ENCODE data around the gene TTC3.

The TTC3 gene

DNA sequence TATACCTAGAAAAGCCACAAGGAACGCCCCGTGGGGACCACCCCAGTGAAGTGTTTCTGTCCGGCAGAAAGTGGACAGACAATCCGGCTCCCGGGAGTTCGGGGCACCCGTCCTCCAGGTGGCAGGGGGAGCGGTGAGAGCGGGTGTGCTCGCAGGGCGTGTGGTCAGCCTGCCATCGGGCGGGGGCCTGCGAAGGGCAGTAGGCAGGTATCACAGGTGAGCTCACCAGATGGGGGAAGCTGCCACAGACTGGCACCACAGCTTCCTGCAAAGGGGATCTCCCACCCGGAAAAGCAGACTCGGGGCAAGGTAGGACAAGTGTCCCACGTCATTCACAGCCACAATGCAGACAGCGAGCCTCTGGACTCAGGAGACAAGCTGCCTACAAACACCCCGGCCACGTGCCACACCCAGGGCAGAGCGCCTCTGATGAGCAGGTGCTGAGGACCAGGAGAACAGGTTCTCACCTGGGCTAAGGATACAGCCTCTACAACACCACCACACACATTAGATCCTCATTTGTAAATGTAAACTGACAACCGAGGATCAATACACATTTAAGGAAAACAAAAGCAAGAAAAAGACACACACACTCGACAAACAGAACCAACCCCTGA is 157.7 kb downstream of the TTC3 start:
- H2BK120ac ChIP-seq (ENCODE audit: low read depth, low read length): no peak overlapping the region
- no peaks in the 10 kb centered on the region for H3K79me1 ChIP-seq (ENCODE audit: low read depth, low read length)
- no peak overlapping the region for H3K9ac ChIP-seq (ENCODE audit: low read depth, low read length, poor library complexity)
- H3K36me3 ChIP-seq (replicated peaks in 1 of 2; ENCODE audit: control insufficient read depth in 2 of 2, insufficient read depth in 2 of 2, low read length in 2 of 2): peaks cover 28 to 93% of the 10 kb centered on the region in 2 donors
- H3K4me2 ChIP-seq (ENCODE audit: insufficient read depth, low read length, poor library complexity, severe bottlenecking): no peak overlapping the region
- no peak overlapping the region for H2BK15ac ChIP-seq (ENCODE audit: low read length)
- H2BK5ac ChIP-seq (ENCODE audit: low read length): no peak overlapping the region
- H3K27me3 ChIP-seq (ENCODE audit: control insufficient read depth in 3 of 3, insufficient read depth in 3 of 3, low read depth in 1 of 3, low read length in 3 of 3): no peaks in the 10 kb centered on the region
- no CpG with 5 or more reads among the region's 23 CpGs for WGBS, 2 donors (ENCODE audit: extremely low coverage in 2 of 2, insufficient read length in 2 of 2, insufficient replicate concordance in 1 of 2)
- H3K18ac ChIP-seq (ENCODE audit: low read length): no peak overlapping the region
- H3K9me3 ChIP-seq (replicated peaks in 1 of 2; ENCODE audit: control insufficient read depth in 2 of 2, insufficient read depth in 1 of 2, low read depth in 1 of 2, low read length in 2 of 2): no peaks in the 10 kb centered on the region
- H3K23ac ChIP-seq (ENCODE audit: low read depth, low read length, poor library complexity): peak overlapping the region; percentile 23
- H2AFZ ChIP-seq (ENCODE audit: low read length): no peak overlapping the region
- no peak overlapping the region for H2AK5ac ChIP-seq (ENCODE audit: low read depth, low read length)
- H4K8ac ChIP-seq (ENCODE audit: low read depth, low read length): no peak overlapping the region
- no peak overlapping the region for H2BK12ac ChIP-seq (ENCODE audit: low read length)
- no peak overlapping the region for H3K27ac ChIP-seq (replicated peaks; ENCODE audit: low read length)
- H3K4me1 ChIP-seq (ENCODE audit: control insufficient read depth in 2 of 2, insufficient read depth in 1 of 2, low read depth in 1 of 2, low read length in 2 of 2): no peaks in the 10 kb centered on the region
- no peak for DNase-seq (ENCODE audit: low spot score)
- H3K4ac ChIP-seq (ENCODE audit: low read length): no peak overlapping the region
- no peak overlapping the region for H3K14ac ChIP-seq (ENCODE audit: low read length)
- H4K91ac ChIP-seq (ENCODE audit: low read depth, low read length, poor library complexity): no peak overlapping the region
- peak overlapping the region in 1 of 2 donors; percentile 52 for H3K4me3 ChIP-seq (ENCODE audit: low read length in 2 of 2)

- H2BK15ac ChIP-seq (ENCODE audit: low read length): no peak overlapping the region
- H2AK5ac ChIP-seq (ENCODE audit: low read depth, low read length): no peak overlapping the region
- peaks cover 24 to 93% of the 10 kb centered on the region in 2 donors for H3K36me3 ChIP-seq (replicated peaks in 1 of 2; ENCODE audit: control insufficient read depth in 2 of 2, insufficient read depth in 2 of 2, low read length in 2 of 2)
- WGBS, 2 donors (ENCODE audit: extremely low coverage in 2 of 2, insufficient read length in 2 of 2, insufficient replicate concordance in 1 of 2): no CpG with 5 or more reads among the region's 12 CpGs
- H3K4ac ChIP-seq (ENCODE audit: low read length): no peak overlapping the region
- H2AFZ ChIP-seq (ENCODE audit: low read length): no peak overlapping the region
- no peak for DNase-seq (ENCODE audit: low spot score)
- no peaks in the 10 kb centered on the region for H3K79me1 ChIP-seq (ENCODE audit: low read depth, low read length)
- no peak overlapping the region for H4K8ac ChIP-seq (ENCODE audit: low read depth, low read length)
- no peak overlapping the region for H2BK120ac ChIP-seq (ENCODE audit: low read depth, low read length)
- no peak overlapping the region for H2BK12ac ChIP-seq (ENCODE audit: low read length)
- H2BK5ac ChIP-seq (ENCODE audit: low read length): no peak overlapping the region
- H3K18ac ChIP-seq (ENCODE audit: low read length): no peak overlapping the region
- H3K27ac ChIP-seq (replicated peaks; ENCODE audit: low read length): no peak overlapping the region
- H3K4me3 ChIP-seq (ENCODE audit: low read length in 2 of 2): no peak overlapping the region
- no peak overlapping the region for H3K4me2 ChIP-seq (ENCODE audit: insufficient read depth, low read length, poor library complexity, severe bottlenecking)
- H4K91ac ChIP-seq (ENCODE audit: low read depth, low read length, poor library complexity): no peak overlapping the region
- no peak overlapping the region for H3K9ac ChIP-seq (ENCODE audit: low read depth, low read length, poor library complexity)
- no peak overlapping the region for H3K14ac ChIP-seq (ENCODE audit: low read length)
- H3K27me3 ChIP-seq (ENCODE audit: control insufficient read depth in 3 of 3, insufficient read depth in 3 of 3, low read depth in 1 of 3, low read length in 3 of 3): no peaks in the 10 kb centered on the region
- H3K9me3 ChIP-seq (replicated peaks in 1 of 2; ENCODE audit: control insufficient read depth in 2 of 2, insufficient read depth in 1 of 2, low read depth in 1 of 2, low read length in 2 of 2): no peaks in the 10 kb centered on the region
- no peak overlapping the region for H3K23ac ChIP-seq (ENCODE audit: low read depth, low read length, poor library complexity)
- no peaks in the 10 kb centered on the region for H3K4me1 ChIP-seq (ENCODE audit: control insufficient read depth in 2 of 2, insufficient read depth in 1 of 2, low read depth in 1 of 2, low read length in 2 of 2)
These were observed 158.2 kb downstream of the TTC3 start for GRCh38 chr21:37231249-37231645.

DNA sequence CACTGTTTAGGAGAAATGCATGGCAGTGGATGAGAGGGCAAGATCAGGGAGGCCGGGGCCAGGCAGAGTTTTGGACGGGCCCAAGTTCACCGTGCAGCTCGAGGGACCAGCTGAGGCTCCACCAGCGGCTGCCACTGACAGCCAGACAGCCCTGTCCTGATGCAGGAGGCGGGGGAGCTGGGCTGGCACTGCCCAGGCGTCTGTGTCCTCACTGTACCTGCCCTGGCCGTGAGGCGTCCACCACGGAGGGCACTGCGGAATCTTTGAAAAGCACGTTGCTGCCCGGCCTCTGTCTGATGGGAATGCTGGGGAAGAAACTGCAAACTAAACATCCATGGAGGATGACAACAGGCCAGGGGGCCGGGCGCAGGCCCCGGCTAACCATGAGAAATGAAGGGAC is 158.6 kb downstream of the TTC3 start:
- H3K4me2 ChIP-seq (ENCODE audit: insufficient read depth, low read length, poor library complexity, severe bottlenecking): no peak overlapping the region
- no peak overlapping the region for H3K9ac ChIP-seq (ENCODE audit: low read depth, low read length, poor library complexity)
- H3K18ac ChIP-seq (ENCODE audit: low read length): no peak overlapping the region
- no peak overlapping the region for H3K4ac ChIP-seq (ENCODE audit: low read length)
- H3K4me3 ChIP-seq (ENCODE audit: low read length in 2 of 2): peak overlapping the region in 1 of 2 donors; percentile 30
- no peak overlapping the region for H2BK120ac ChIP-seq (ENCODE audit: low read depth, low read length)
- peak overlapping the region; percentile 61 for H3K23ac ChIP-seq (ENCODE audit: low read depth, low read length, poor library complexity)
- H2BK5ac ChIP-seq (ENCODE audit: low read length): no peak overlapping the region
- no peak overlapping the region for H2BK12ac ChIP-seq (ENCODE audit: low read length)
- H2BK15ac ChIP-seq (ENCODE audit: low read length): no peak overlapping the region
- H3K79me1 ChIP-seq (ENCODE audit: low read depth, low read length): no peaks in the 10 kb centered on the region
- no peak overlapping the region for H2AK5ac ChIP-seq (ENCODE audit: low read depth, low read length)
- WGBS, 2 donors (ENCODE audit: extremely low coverage in 2 of 2, insufficient read length in 2 of 2, insufficient replicate concordance in 1 of 2): no CpG with 5 or more reads among the region's 16 CpGs
- H2AFZ ChIP-seq (ENCODE audit: low read length): no peak overlapping the region
- no peaks in the 10 kb centered on the region for H3K9me3 ChIP-seq (replicated peaks in 1 of 2; ENCODE audit: control insufficient read depth in 2 of 2, insufficient read depth in 1 of 2, low read depth in 1 of 2, low read length in 2 of 2)
- H3K14ac ChIP-seq (ENCODE audit: low read length): no peak overlapping the region
- no peak for DNase-seq (ENCODE audit: low spot score)
- H3K27ac ChIP-seq (replicated peaks; ENCODE audit: low read length): no peak overlapping the region
- H4K8ac ChIP-seq (ENCODE audit: low read depth, low read length): no peak overlapping the region
- peaks cover 22 to 93% of the 10 kb centered on the region in 2 donors for H3K36me3 ChIP-seq (replicated peaks in 1 of 2; ENCODE audit: control insufficient read depth in 2 of 2, insufficient read depth in 2 of 2, low read length in 2 of 2)
- no peaks in the 10 kb centered on the region for H3K4me1 ChIP-seq (ENCODE audit: control insufficient read depth in 2 of 2, insufficient read depth in 1 of 2, low read depth in 1 of 2, low read length in 2 of 2)
- H3K27me3 ChIP-seq (ENCODE audit: control insufficient read depth in 3 of 3, insufficient read depth in 3 of 3, low read depth in 1 of 3, low read length in 3 of 3): no peaks in the 10 kb centered on the region
- no peak overlapping the region for H4K91ac ChIP-seq (ENCODE audit: low read depth, low read length, poor library complexity)

DNA sequence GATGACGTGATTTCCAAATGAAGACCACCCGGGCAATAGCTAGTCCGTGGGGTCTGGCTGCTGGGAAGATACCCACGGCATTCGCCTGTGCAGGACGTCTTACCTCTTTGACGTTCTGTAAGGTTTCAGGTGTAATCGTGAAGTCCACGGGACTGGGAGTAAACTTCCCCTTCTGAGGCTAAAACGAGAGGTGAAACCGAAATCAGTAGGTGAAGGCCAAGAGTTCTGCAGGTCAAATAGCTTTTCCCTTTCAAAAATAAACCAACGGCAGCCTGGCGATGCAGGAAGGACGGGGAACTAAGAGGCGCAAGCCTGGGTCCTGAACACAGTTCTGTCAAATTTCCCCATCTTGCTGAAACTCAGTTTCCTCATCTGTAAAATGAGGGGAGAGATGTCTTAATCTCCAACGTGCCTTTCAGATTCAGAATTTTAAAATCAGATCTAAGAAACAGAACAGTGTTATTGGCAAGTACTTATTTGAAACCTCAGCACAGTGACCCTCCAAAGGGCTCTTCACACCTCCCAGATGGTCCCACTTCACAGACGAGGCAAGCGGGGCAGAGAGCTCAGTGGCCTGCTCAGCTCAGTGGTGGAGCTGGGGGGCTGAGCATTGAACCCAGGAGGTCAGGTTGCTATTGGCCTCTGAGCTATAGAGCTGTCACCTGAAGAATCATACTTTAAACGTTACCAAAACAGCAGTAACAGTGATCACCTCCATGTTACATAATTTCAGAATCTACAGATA is 159.4 kb downstream of the TTC3 start:
- no peak overlapping the region for H2BK15ac ChIP-seq (ENCODE audit: low read length)
- no peaks in the 10 kb centered on the region for H3K9me3 ChIP-seq (replicated peaks in 1 of 2; ENCODE audit: control insufficient read depth in 2 of 2, insufficient read depth in 1 of 2, low read depth in 1 of 2, low read length in 2 of 2)
- H2BK12ac ChIP-seq (ENCODE audit: low read length): no peak overlapping the region
- H2AK5ac ChIP-seq (ENCODE audit: low read depth, low read length): no peak overlapping the region
- H2AFZ ChIP-seq (ENCODE audit: low read length): no peak overlapping the region
- H2BK120ac ChIP-seq (ENCODE audit: low read depth, low read length): no peak overlapping the region
- no peak overlapping the region for H3K23ac ChIP-seq (ENCODE audit: low read depth, low read length, poor library complexity)
- no peaks in the 10 kb centered on the region for H3K4me1 ChIP-seq (ENCODE audit: control insufficient read depth in 2 of 2, insufficient read depth in 1 of 2, low read depth in 1 of 2, low read length in 2 of 2)
- WGBS, 2 donors (ENCODE audit: extremely low coverage in 2 of 2, insufficient read length in 2 of 2, insufficient replicate concordance in 1 of 2): no CpG with 5 or more reads among the region's 19 CpGs
- H4K91ac ChIP-seq (ENCODE audit: low read depth, low read length, poor library complexity): no peak overlapping the region
- H3K36me3 ChIP-seq (replicated peaks in 1 of 2; ENCODE audit: control insufficient read depth in 2 of 2, insufficient read depth in 2 of 2, low read length in 2 of 2): peaks cover 17 to 93% of the 10 kb centered on the region in 2 donors
- no peak overlapping the region for H3K4me2 ChIP-seq (ENCODE audit: insufficient read depth, low read length, poor library complexity, severe bottlenecking)
- H3K4me3 ChIP-seq (ENCODE audit: low read length in 2 of 2): no peak overlapping the region
- H3K18ac ChIP-seq (ENCODE audit: low read length): no peak overlapping the region
- no peak overlapping the region for H3K9ac ChIP-seq (ENCODE audit: low read depth, low read length, poor library complexity)
- no peaks in the 10 kb centered on the region for H3K27me3 ChIP-seq (ENCODE audit: control insufficient read depth in 3 of 3, insufficient read depth in 3 of 3, low read depth in 1 of 3, low read length in 3 of 3)
- H4K8ac ChIP-seq (ENCODE audit: low read depth, low read length): no peak overlapping the region
- H3K79me1 ChIP-seq (ENCODE audit: low read depth, low read length): no peaks in the 10 kb centered on the region
- H2BK5ac ChIP-seq (ENCODE audit: low read length): no peak overlapping the region
- H3K14ac ChIP-seq (ENCODE audit: low read length): no peak overlapping the region
- no peak overlapping the region for H3K27ac ChIP-seq (replicated peaks; ENCODE audit: low read length)
- no peak for DNase-seq (ENCODE audit: low spot score)
- no peak overlapping the region for H3K4ac ChIP-seq (ENCODE audit: low read length)

Measured in neuronal stem cell (in vitro differentiated cells).